Activated CD8-positive, alpha-beta memory T cell treated with anti-CD3 and anti-CD28 coated beads for 4 hours (primary cell): ENCODE data around the gene KCNK6.

Experiments used
- DNase-seq, 2 donors: peaks; one replicate each; pipeline ENCODE4 v3.0.0-alpha.2; 2020; ENCODE audit warnings: low read depth in 2 of 2

Gene KCNK6

GRCh38 chr19:38319421-38320258 lies at the start of gene KCNK6:
TSS of gene KCNK6 (plus strand) at chr19:38319845. CDS start at chr19:38319951, 106 bp downstream.
- peak; percentile 30 to 35 for DNase-seq

DNA sequence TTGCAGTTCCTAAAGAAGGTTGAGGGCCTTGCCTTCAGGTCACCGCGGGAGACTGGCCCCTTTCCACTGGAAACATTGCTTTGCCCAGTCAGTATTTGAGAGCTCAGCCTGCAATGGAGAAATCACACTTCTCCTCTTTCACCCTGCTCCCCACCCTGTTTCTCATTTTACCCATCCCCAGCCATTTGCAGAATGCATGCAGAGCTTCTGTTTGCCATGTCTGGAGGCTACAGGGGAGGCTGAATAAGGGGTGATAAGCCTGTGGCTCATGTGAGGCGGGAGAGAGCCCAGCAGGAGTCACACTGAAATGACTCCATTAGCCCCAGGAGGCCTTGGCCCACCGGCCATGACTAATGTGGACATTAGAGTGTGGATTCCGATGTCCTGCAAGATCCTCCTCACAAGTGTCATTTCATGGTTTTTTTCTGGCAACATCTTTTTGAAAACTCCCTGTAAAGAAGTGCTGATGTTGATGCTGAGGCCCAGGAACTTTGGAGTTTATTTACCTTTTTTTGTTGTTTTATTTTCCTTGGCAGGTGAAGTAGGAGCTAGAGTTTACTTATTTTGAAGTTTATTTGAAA lies 49.0 kb upstream of the KCNK6 start:
- DNase-seq, result no peak

DNA sequence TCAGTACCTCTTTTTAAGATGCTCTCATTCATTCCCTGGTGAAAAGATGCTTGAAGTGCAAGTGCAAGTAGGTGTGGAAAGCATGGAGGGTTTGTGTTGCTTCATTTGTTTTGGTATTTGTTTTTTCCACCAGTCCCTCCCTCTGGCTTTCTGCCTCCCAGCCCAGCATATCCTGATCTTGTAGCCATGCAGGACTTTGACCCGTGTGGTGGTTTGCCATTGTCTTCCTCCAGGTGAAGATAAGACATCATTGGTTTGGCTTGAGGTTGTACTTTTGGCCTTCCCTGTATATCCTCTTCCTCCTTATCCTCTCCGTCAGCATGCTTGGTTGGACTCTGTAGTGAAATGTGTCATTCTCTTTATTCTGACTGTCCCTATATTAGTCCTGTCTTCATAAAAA lies 46.1 kb upstream of the KCNK6 start:
- DNase-seq, result no peak

GRCh38 chr19:38274739-38275138 lies 44.9 kb upstream of the KCNK6 start:
- no peak for DNase-seq

- DNase-seq, result no peak
These were observed 42.6 kb upstream of the KCNK6 start for GRCh38 chr19:38276942-38277517.

DNA sequence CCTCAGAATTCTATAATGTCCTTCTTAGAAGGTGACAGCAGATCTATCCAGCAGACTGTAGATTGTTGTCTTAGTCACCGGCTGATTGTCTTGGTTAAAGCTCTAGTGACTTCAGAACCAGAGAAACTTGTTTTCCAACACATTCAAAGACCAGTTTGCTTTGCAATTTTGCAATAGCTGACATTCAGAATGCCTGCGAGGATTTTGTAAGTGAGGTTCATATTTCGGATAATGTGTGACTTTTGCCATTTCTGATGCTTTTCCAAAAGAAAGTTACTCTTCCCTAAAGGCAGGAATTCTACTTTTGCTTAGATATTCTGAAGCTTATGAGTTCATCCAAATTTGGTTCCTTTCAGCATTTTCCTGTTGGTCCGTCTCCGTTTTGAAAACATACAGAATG lies 42.1 kb upstream of the KCNK6 start:
- no peak for DNase-seq

GRCh38 chr19:38277969-38278680 lies 41.5 kb upstream of the KCNK6 start:
- DNase-seq, result no peak

DNA sequence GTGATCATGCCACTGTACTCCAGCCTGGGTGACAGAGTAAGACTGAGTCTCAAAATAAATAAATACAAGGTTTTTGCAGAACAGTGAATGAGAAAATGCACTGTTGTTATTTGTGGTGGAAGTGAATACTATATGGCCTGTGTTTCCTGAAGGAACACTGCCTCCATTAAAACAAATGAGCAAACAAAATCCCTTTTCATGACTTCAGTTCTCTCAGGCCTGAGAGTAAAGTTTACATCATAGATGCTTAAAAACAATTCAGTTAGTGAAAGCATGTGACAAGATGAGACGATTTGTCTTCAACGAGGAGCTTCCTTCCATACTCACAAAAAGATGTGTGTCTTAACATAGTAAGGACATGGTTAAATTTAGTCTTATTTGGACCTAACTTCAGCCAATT lies 40.9 kb upstream of the KCNK6 start:
- no peak for DNase-seq

DNA sequence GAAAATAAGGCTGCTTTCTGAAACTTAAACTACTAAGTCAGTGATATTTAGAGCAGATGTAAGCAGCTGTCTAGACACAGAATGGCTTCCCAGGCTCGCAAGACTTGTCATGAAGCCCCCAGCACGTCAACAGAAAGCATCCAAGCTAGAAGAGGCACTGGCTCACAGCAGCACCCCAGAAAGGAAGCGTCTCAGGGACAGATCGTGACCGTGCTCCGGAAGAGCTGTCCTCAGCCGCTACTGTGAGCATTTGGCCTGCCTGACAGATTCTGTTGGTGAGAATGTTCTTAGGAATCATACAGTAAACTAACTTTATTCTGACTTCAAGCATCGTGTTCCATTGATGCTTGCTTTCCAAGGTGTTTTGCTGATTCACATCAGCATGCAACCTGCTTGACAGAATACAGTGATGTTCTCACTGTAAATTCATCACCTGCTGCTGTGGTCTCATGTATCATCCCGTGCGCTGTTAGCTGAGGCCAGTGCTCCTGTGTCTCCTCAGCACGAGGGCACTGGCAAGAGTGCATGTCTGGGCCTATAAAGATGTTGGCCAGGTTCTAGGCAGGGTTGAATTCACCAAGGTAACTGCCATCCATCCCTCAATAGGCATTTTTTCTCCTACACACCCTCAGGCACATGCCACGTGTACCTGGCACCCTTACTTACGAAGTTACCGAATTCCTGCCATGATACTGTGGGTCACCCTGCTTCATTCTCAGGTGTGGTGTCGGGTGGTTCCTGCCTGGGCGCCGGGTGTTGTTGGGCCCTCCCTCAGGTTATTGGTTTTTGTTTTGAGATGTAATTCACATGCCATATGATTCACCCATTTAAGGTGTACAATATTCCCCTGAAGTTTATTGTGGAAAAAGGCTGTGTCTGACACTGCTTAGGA lies 39.4 kb upstream of the KCNK6 start:
- no peak for DNase-seq

DNA sequence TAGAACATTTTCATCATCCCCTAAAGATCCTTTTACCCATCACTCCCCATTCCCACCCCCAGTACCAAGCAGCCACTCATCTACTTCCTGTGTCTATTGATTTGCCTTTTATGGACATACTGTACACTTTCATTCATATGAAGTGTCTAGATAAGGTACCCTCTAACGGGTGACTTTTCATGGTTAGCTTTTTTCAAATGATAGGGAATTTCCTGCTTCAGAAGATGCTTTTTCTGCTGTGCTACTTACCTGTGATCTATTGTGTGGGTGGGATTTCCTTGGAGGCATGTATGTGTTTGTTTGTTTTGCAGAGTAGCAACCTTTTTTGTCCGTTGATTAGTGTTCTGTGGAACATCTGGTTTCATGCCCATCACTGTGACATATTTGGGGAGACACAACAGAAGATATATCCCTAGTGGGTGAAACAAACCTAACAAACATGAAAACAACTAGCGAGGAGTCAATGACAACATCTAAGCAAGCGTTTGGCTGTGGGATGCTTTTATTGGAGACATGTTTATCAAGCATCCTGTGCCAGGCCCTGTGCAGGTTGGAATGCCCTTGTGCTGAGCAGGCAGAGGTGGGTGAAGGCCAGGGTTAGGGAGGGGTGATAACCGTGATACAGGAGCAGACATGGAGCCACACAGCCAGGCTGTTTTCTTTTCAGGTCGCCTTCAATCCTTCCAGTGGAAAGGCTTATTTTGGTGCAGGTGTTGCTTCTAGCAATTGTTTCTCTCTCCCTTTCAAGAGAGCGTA lies 37.7 kb upstream of the KCNK6 start:
- no peak for DNase-seq

- no peak for DNase-seq
These were observed 36.4 kb upstream of the KCNK6 start for GRCh38 chr19:38283271-38283670.

GRCh38 chr19:38284422-38284821 lies 35.2 kb upstream of the KCNK6 start:
- no peak for DNase-seq

DNA sequence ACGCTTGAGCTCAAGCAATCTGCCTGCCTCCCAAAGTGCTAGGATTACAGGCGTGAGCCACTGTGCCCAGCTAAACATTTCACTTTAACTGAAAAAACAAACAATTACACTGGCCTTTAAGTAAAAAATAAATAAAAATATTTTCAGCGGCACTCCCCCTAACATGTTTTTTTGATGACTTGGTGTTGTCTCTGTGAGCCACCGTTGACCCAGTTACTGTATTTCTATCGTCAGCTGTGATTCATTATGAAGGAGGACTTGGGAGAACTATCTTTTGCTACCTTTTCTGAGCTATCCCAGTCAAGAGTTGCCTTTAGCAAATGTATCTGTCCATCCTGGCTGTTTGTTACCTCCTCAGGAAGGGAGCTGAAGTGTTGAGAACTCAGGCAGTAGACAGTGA lies 34.1 kb upstream of the KCNK6 start:
- DNase-seq, result no peak

DNA sequence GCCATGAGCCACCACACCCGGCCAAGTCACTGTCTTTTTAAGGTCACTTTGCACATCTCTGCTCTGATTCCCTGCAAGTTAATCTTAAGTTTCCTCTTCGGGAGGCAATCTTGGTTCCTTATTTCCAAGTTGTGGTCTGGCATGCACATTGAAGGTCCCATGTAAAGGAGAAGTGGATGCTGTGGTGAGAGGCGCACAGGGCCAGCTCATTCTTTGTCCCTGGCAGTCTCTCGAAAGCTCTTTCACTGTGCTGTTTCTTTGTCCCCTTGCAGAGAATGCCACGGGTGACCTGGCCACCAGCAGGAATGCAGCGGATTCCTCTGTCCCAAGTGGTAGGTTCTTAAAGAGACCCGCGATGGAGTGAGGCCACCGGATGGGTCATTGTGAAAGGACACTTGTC lies 32.0 kb upstream of the KCNK6 start:
- DNase-seq, result no peak

DNA sequence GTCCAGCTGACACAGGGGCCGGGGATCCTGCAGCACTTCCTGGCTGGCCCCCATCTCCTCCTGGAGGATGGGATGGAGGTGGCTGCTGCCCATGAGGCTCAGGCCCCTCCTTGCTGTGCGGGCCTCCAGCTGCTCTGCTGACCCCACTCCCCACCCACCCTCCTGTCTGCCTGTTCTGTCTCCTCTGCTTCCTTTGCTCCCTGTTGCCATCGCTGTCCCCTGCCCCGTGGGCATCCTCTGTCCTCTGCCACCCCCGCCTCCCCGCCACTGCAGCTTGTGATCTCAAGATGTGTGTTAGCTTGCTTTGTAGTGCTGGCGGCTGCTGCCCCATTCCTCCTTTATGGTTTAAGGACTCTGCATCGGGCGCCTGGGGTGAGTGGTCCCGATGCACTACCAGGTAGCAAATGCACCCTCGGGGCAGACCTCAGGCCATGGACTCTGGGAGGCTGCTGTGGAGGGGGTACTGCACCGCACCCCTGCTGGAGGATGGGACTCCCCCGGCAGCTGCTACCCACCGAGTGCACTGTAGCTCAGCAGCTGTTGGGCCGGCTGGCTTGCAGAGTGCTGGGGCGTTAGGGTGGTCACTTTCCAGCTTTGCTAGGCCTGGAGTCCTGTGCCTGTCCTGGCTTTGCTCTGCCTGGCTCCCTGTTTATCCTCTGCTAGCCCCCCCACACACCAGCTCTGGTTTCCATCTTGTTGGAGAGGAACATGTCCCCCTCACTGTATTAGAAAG lies 31.4 kb upstream of the KCNK6 start:
- DNase-seq, result no peak

GRCh38 chr19:38289955-38290354 lies 29.7 kb upstream of the KCNK6 start:
- no peak for DNase-seq

DNA sequence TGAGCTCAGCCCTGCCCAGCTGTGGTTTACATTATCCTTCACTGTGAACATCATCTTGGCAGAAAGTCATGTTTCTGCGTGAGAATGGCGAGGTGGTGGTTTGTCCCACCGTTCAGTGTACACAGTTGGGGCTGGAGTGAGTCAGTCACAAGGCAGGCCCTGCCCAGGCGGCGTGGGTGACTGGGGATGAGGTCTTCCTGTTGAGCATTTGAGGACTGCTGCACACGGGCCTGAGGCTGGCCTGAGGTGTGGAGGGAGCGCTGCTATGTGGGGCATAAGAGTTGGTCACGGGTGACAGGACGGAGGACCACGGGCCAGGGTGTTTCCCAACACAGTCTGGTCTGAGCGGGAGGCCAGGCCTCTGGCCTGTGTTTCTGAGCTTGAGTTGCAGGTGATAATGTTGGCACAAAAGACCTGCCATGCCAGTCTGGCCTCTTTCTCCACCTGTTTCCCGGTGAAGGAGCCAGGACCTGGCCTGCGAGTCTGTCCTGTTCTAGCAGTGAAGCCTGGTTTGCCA lies 29.0 kb upstream of the KCNK6 start:
- no peak for DNase-seq

DNA sequence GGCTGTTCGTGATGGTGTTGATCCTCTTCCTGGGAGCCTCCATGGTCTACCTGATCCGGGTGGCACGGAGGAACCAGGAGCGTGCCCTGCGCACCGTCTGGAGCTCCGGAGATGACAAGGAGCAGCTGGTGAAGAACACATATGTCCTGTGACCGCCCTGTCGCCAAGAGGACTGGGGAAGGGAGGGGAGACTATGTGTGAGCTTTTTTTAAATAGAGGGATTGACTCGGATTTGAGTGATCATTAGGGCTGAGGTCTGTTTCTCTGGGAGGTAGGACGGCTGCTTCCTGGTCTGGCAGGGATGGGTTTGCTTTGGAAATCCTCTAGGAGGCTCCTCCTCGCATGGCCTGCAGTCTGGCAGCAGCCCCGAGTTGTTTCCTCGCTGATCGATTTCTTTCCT lies 27.8 kb upstream of the KCNK6 start:
- no peak for DNase-seq

GRCh38 chr19:38293281-38293680 lies 26.4 kb upstream of the KCNK6 start:
- no peak for DNase-seq

- DNase-seq, result no peak
These were observed 25.6 kb upstream of the KCNK6 start for GRCh38 chr19:38294090-38294489.
